T-helper 22 cell (primary cell): ENCODE results near the gene P2RX7.
"Not testable (repeated sequence)": the region's sequence is repeated elsewhere in the genome, so short reads cannot be mapped to it uniquely, and the experiment has no call there.

ENCODE experiments used
- DNase-seq: peaks from one replicate; pipeline ENCODE4 v3.0.0-alpha.2; 2020; ENCODE audit warnings: low read depth

The P2RX7 gene

GRCh38 chr12:121135320-121135719, 2.6 kb downstream of the P2RX7 start:
- DNase-seq = no peak

- DNase-seq = no peak
Measured at GRCh38 chr12:121137512-121137911, 4.8 kb downstream of the P2RX7 start.

GRCh38 chr12:121138284-121138683, 5.6 kb downstream of the P2RX7 start:
- no peak for DNase-seq

GRCh38 chr12:121139286-121139685, 6.6 kb downstream of the P2RX7 start:
- no peak for DNase-seq

- no peak for DNase-seq
Measured at GRCh38 chr12:121142171-121142950, 9.7 kb downstream of the P2RX7 start.

GRCh38 chr12:121144416-121144914, 11.8 kb downstream of the P2RX7 start:
- no peak for DNase-seq

GRCh38 chr12:121145221-121145620, 12.5 kb downstream of the P2RX7 start:
- no peak for DNase-seq

GRCh38 chr12:121149289-121149688, 16.6 kb downstream of the P2RX7 start:
- not testable (repeated sequence) for DNase-seq

GRCh38 chr12:121154793-121155375, 22.2 kb downstream of the P2RX7 start:
- DNase-seq = no peak

- DNase-seq = no peak
Measured at GRCh38 chr12:121156365-121156764, 23.7 kb downstream of the P2RX7 start.

- DNase-seq = no peak
Measured at GRCh38 chr12:121158085-121158484, 25.4 kb downstream of the P2RX7 start.

- not testable (repeated sequence) for DNase-seq
Measured at GRCh38 chr12:121158728-121159351, 26.2 kb downstream of the P2RX7 start.

- DNase-seq = no peak
Measured at GRCh38 chr12:121159467-121160307, 27.0 kb downstream of the P2RX7 start.

GRCh38 chr12:121162384-121162783, 29.7 kb downstream of the P2RX7 start:
- DNase-seq = no peak

GRCh38 chr12:121162985-121163384, 30.3 kb downstream of the P2RX7 start:
- no peak for DNase-seq

- DNase-seq = not testable (repeated sequence)
Measured at GRCh38 chr12:121164839-121165238, 32.2 kb downstream of the P2RX7 start.

- DNase-seq = no peak
Measured at GRCh38 chr12:121165316-121165715, 32.6 kb downstream of the P2RX7 start.

- no peak for DNase-seq
Measured at GRCh38 chr12:121166356-121166755, 33.7 kb downstream of the P2RX7 start.

- DNase-seq = no peak
Measured at GRCh38 chr12:121167232-121167820, 34.6 kb downstream of the P2RX7 start.

- DNase-seq = no peak
Measured at GRCh38 chr12:121167951-121168350, 35.3 kb downstream of the P2RX7 start.

GRCh38 chr12:121170151-121170550, 37.5 kb downstream of the P2RX7 start:
- no peak for DNase-seq
